ENCODE measurements around the gene HPS1. TPM values are rescaled to one million over a fixed set of nuclear protein-coding genes. Genes with fewer than 3 reads are reported as not detected.

The HPS1 gene
- total RNA-seq, 1 donor from 2014 or later = 42.7 TPM

DNA sequence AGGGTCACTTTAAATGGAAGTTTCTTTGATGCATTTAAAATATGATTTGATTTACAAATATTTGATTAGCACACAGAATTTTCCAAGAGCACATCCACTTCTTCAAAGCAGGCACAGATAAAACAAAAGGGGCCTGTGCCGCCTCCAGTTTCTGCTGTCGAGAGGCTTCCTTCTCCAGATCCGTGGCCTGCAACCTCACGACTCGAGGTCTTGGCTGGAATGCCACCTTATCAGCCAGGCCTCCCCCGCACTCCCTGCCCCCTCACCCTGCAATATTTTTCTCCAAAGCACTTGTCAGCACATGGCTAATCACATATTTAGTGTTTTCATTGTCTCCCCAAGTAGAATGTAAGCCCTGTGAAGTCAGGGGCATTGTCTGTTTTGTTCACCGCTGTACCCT, 44.3 kb downstream of the HPS1 start:
- H3K27ac ChIP-seq = no peak overlapping the region
- no peaks in the 10 kb centered on the region for H3K27me3 ChIP-seq
- H3K36me3 ChIP-seq = peaks cover 15 to 44% of the 10 kb centered on the region in 2 donors
- H3K4me1 ChIP-seq = no peaks in the 10 kb centered on the region
- TF ChIP-seq, protein P1, sequence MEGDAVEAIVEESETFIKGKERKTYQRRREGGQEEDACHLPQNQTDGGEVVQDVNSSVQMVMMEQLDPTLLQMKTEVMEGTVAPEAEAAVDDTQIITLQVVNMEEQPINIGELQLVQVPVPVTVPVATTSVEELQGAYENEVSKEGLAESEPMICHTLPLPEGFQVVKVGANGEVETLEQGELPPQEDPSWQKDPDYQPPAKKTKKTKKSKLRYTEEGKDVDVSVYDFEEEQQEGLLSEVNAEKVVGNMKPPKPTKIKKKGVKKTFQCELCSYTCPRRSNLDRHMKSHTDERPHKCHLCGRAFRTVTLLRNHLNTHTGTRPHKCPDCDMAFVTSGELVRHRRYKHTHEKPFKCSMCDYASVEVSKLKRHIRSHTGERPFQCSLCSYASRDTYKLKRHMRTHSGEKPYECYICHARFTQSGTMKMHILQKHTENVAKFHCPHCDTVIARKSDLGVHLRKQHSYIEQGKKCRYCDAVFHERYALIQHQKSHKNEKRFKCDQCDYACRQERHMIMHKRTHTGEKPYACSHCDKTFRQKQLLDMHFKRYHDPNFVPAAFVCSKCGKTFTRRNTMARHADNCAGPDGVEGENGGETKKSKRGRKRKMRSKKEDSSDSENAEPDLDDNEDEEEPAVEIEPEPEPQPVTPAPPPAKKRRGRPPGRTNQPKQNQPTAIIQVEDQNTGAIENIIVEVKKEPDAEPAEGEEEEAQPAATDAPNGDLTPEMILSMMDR (IDR thresholded peaks at IDR 0.05) = no peak
- DNase-seq (ENCODE audit: low spot score in 2 of 2) = no peak
- no peak overlapping the region for H3K4me3 ChIP-seq
- H3K9me3 ChIP-seq = no peaks in the 10 kb centered on the region
- intact Hi-C loops (cut with DNase I) = no loop called here

DNA sequence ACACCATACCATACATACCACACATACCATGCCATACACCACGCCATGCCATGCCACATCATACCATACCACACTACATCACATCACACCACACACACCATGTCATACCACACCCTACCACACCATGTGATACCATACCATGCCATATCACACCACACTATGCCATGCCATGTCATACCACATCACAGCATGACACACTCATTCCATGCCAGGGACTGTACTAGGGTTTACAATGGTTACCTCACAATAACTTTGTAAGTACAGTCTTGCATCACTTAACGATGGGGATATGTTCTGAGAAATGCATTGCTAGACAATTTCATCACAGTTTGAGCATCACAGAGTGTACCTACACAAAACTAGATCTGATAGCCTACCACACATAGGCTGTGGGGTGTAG, 46.3 kb downstream of the HPS1 start:
- TF ChIP-seq, protein P1 (IDR thresholded peaks at IDR 0.05) = no peak
- Histone ChIP-seq H3K27me3 (no peaks in the 10 kb centered on the region), H3K4me3 (no peak overlapping the region), H3K4me1 (no peaks in the 10 kb centered on the region), H3K9me3 (no peaks in the 10 kb centered on the region), H3K27ac (no peak overlapping the region), H3K36me3 (peaks cover 32 to 59% of the 10 kb centered on the region in 2 donors)
- DNase-seq (ENCODE audit: low spot score in 2 of 2) = no peak
- intact Hi-C loops (cut with DNase I) = no loop called here

DNA sequence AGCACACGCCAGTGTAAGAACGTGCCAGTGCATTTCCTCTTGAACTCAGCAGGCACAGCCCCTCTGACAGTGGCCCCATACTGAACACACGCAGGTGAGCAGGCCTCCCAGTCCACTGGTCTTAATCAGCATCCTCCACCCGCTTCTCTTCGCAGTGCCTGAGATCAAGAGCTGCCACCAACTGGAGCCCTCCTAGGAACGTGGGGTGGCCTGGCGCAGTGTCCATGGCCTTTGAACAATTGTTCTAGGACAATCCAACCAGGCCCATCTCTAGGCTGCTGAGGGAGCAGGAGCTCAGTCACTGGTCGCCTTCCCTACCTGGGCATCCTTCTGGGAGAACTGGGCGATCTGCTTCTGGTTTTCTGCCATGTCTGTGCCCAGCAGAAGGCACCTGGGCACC, 47.0 kb downstream of the HPS1 start:
- Histone ChIP-seq H3K9me3 (no peaks in the 10 kb centered on the region), H3K4me1 (no peaks in the 10 kb centered on the region), H3K4me3 (no peak overlapping the region), H3K27ac (no peak overlapping the region), H3K27me3 (no peaks in the 10 kb centered on the region), H3K36me3 (peaks cover 32 to 59% of the 10 kb centered on the region in 2 donors)
- no peak for DNase-seq (ENCODE audit: low spot score in 2 of 2)
- intact Hi-C loops (cut with DNase I) = no loop called here
- TF ChIP-seq, protein P1 (IDR thresholded peaks at IDR 0.05) = no peak

DNA sequence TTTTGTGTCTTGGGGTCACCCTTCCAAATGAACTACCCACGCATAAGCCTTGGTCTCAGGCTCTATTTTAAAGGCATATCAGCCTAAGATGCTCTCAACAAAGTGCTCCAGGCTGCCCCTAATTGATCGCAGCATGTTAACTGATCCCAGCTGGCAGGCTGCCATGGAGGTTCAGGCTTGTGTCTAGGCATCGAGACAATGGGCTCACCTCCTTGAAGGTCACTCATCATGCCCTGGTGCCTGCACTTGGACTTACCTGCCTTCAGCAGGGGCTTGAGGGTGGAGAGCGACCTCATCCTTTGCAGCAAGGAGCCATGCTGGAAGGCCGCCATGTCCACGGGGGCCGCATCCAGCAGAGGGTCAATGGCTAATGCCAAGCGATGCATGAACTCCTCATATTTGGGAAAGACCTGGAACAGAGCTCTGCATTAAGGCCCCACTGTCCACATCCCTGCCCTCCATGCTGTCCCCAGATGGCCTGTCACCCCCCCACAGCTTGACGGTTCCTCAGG, 49.6 kb downstream of the HPS1 start:
- intact Hi-C loops (cut with DNase I) = no loop called here
- Histone ChIP-seq H3K9me3 (no peaks in the 10 kb centered on the region), H3K4me1 (peaks cover 0 to 1% of the 10 kb centered on the region in 2 donors), H3K4me3 (no peak overlapping the region), H3K36me3 (peaks cover 32 to 45% of the 10 kb centered on the region in 2 donors), H3K27ac (no peak overlapping the region), H3K27me3 (no peaks in the 10 kb centered on the region)
- TF ChIP-seq, protein P1 (IDR thresholded peaks at IDR 0.05) = no peak
- no peak for DNase-seq (ENCODE audit: low spot score in 2 of 2)

DNA sequence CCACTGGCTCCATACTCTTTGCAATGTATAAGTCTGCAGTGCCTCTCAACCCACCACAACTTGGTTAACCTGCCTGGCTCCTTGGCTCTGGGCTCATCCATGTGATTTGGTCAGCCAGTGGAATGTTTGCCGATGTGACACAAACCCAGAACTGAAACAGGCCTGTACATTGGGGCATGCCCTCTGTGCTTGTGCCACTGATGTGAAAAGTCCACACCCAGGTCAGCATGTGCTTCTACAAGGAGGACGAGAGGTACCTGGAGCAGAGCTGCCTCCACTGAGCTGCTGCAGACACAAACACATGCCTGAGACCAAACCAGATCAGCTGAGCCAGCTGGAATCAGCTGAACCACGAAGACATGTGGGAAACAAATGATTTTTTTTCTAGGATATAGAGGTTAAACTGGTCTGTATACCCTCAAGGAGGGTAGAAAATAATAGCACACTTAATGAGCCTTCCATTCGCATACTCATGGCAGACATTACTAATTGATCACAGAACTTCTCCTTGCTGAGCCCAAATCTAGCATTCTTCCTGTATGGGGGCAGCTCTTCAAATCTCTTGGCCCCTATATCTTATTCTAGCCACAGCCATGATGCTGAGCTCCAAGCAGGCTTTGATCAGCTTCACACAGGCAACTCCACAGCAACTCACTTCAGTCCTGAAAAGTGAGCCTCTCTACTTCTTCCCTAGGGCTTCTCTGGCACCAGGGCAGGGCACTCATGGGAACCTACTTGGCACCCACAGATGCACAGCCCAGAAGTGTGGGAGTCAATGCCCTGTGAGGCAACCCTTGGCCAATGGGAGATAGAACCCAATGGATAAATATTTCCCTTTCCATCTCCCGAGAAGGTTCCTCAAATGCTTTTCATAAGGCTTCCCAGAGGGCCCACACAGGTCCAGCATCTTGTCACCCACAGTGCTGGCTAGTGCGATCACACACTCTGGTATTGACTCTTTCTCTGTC, 50.4 kb downstream of the HPS1 start:
- TF ChIP-seq, protein P1 (IDR thresholded peaks at IDR 0.05) = no peak
- Histone ChIP-seq H3K27ac (no peak overlapping the region), H3K4me3 (no peak overlapping the region), H3K9me3 (no peaks in the 10 kb centered on the region), H3K27me3 (no peaks in the 10 kb centered on the region), H3K4me1 (peaks cover 0 to 9% of the 10 kb centered on the region in 2 donors), H3K36me3 (peaks cover 32 to 43% of the 10 kb centered on the region in 2 donors)
- DNase-seq (ENCODE audit: low spot score in 2 of 2) = no peak
- intact Hi-C loops (cut with DNase I) = no loop called here
